ENCODE results near the gene TSPAN3.
A peak's percentile ranks its signal among the peaks of the same experiment; 100 is the strongest.

TSPAN3 gene

GRCh38 chr15:77096138-77096537, 25.2 kb upstream of the TSPAN3 start:
- Mint-ChIP-seq H3K4me3 (no peak overlapping the region), H3K4me1 (no peaks in the 10 kb centered on the region), H3K9me3 (no peaks in the 10 kb centered on the region), H3K36me3 (no peaks in the 10 kb centered on the region), H3K27ac (no peak overlapping the region)
- no peak for ATAC-seq
- DNase-seq (ENCODE audit: low spot score in 2 of 2): no peak

GRCh38 chr15:77094397-77095030, 23.6 kb upstream of the TSPAN3 start:
- Mint-ChIP-seq H3K4me1 (no peaks in the 10 kb centered on the region), H3K36me3 (no peaks in the 10 kb centered on the region), H3K9me3 (no peaks in the 10 kb centered on the region), H3K27ac (no peak overlapping the region), H3K4me3 (no peak overlapping the region)
- DNase-seq (ENCODE audit: low spot score in 2 of 2) (no peak), ATAC-seq (no peak)

- Mint-ChIP-seq H3K4me3 (no peak overlapping the region), H3K4me1 (no peaks in the 10 kb centered on the region)
These were observed 22.5 kb upstream of the TSPAN3 start for GRCh38 chr15:77093436-77093835.

GRCh38 chr15:77091097-77091496, 20.2 kb upstream of the TSPAN3 start:
- Mint-ChIP-seq H3K4me1 (no peaks in the 10 kb centered on the region), H3K36me3 (no peaks in the 10 kb centered on the region), H3K9me3 (no peaks in the 10 kb centered on the region), H3K4me3 (no peak overlapping the region), H3K27ac (no peak overlapping the region)
- no peak for ATAC-seq
- no peak for DNase-seq (ENCODE audit: low spot score in 2 of 2)

More at GRCh38 chr15:77093436-77093835, 22.5 kb upstream of the TSPAN3 start:
- no peaks in the 10 kb centered on the region for H3K36me3 Mint-ChIP-seq
- ATAC-seq (no peak), DNase-seq (ENCODE audit: low spot score in 2 of 2) (no peak)
- H3K9me3 Mint-ChIP-seq: no peaks in the 10 kb centered on the region
- no peak overlapping the region for H3K27ac Mint-ChIP-seq

GRCh38 chr15:77087213-77087612, 16.3 kb upstream of the TSPAN3 start:
- peaks cover 35% of the 10 kb centered on the region for H3K4me1 Mint-ChIP-seq
- H3K4me3 Mint-ChIP-seq: no peak overlapping the region
- peaks cover 6% of the 10 kb centered on the region for H3K36me3 Mint-ChIP-seq
- DNase-seq (ENCODE audit: low spot score in 2 of 2) (no peak), ATAC-seq (no peak)
- no peak overlapping the region for H3K27ac Mint-ChIP-seq
- no peaks in the 10 kb centered on the region for H3K9me3 Mint-ChIP-seq

- ATAC-seq (peak; percentile 76), DNase-seq (ENCODE audit: low spot score in 2 of 2) (no peak)
- no peak overlapping the region for H3K4me3 Mint-ChIP-seq
- H3K27ac Mint-ChIP-seq: peak overlapping the region; percentile 45
- H3K4me1 Mint-ChIP-seq: peaks cover 45% of the 10 kb centered on the region
- no peaks in the 10 kb centered on the region for H3K9me3 Mint-ChIP-seq
- peaks cover 6% of the 10 kb centered on the region for H3K36me3 Mint-ChIP-seq
These were observed 14.4 kb upstream of the TSPAN3 start for GRCh38 chr15:77085297-77085696.

GRCh38 chr15:77084436-77084835, 13.5 kb upstream of the TSPAN3 start:
- peaks cover 45% of the 10 kb centered on the region for H3K4me1 Mint-ChIP-seq
- DNase-seq (ENCODE audit: low spot score in 2 of 2) (no peak), ATAC-seq (no peak)
- H3K27ac Mint-ChIP-seq: no peak overlapping the region
- H3K9me3 Mint-ChIP-seq: no peaks in the 10 kb centered on the region
- no peak overlapping the region for H3K4me3 Mint-ChIP-seq
- H3K36me3 Mint-ChIP-seq: peaks cover 6% of the 10 kb centered on the region

GRCh38 chr15:77083381-77084160, 12.7 kb upstream of the TSPAN3 start:
- Mint-ChIP-seq H3K9me3 (no peaks in the 10 kb centered on the region), H3K4me1 (peaks cover 45% of the 10 kb centered on the region), H3K36me3 (peaks cover 6% of the 10 kb centered on the region), H3K4me3 (peak overlapping the region; percentile 49), H3K27ac (peak overlapping the region; percentile 80)
- peak; percentile 28 to 58 for DNase-seq (ENCODE audit: low spot score in 2 of 2)
- ATAC-seq: peak; percentile 91

GRCh38 chr15:77081971-77082370, 11.1 kb upstream of the TSPAN3 start:
- Mint-ChIP-seq H3K36me3 (peaks cover 6% of the 10 kb centered on the region), H3K27ac (peak overlapping the region; percentile 80), H3K9me3 (no peaks in the 10 kb centered on the region), H3K4me3 (peak overlapping the region; percentile 24), H3K4me1 (peaks cover 45% of the 10 kb centered on the region)
- DNase-seq (ENCODE audit: low spot score in 2 of 2): no peak
- ATAC-seq: no peak

GRCh38 chr15:77076323-77076915, 5.5 kb upstream of the TSPAN3 start:
- Mint-ChIP-seq H3K9me3 (no peaks in the 10 kb centered on the region), H3K4me1 (peaks cover 11% of the 10 kb centered on the region), H3K27ac (no peak overlapping the region), H3K4me3 (no peak overlapping the region), H3K36me3 (no peaks in the 10 kb centered on the region)
- ATAC-seq: no peak
- DNase-seq (ENCODE audit: low spot score in 2 of 2): no peak

GRCh38 chr15:77075528-77075927, 4.6 kb upstream of the TSPAN3 start:
- H3K4me1 Mint-ChIP-seq: peaks cover 13% of the 10 kb centered on the region
- DNase-seq (ENCODE audit: low spot score in 2 of 2) (no peak), ATAC-seq (no peak)
- H3K9me3 Mint-ChIP-seq: no peaks in the 10 kb centered on the region
- H3K36me3 Mint-ChIP-seq: no peaks in the 10 kb centered on the region
- no peak overlapping the region for H3K4me3 Mint-ChIP-seq
- H3K27ac Mint-ChIP-seq: no peak overlapping the region

GRCh38 chr15:77074350-77074749, 3.4 kb upstream of the TSPAN3 start:
- no peak for ATAC-seq
- H3K4me1 Mint-ChIP-seq: peaks cover 19% of the 10 kb centered on the region
- no peaks in the 10 kb centered on the region for H3K9me3 Mint-ChIP-seq
- peaks cover 6% of the 10 kb centered on the region for H3K36me3 Mint-ChIP-seq
- H3K27ac Mint-ChIP-seq: no peak overlapping the region
- H3K4me3 Mint-ChIP-seq: no peak overlapping the region
- no peak for DNase-seq (ENCODE audit: low spot score in 2 of 2)

GRCh38 chr15:77071305-77072223, 655 bp upstream of the TSPAN3 start:
- H3K36me3 Mint-ChIP-seq: peaks cover 6% of the 10 kb centered on the region
- no peaks in the 10 kb centered on the region for H3K9me3 Mint-ChIP-seq
- H3K4me1 Mint-ChIP-seq: peaks cover 37% of the 10 kb centered on the region
- H3K4me3 Mint-ChIP-seq: peak overlapping the region; percentile 69
- DNase-seq (ENCODE audit: low spot score in 2 of 2): no peak
- ATAC-seq: no peak
- H3K27ac Mint-ChIP-seq: peak overlapping the region; percentile 74

- peak overlapping the region; percentile 69 for H3K4me3 Mint-ChIP-seq
- H3K9me3 Mint-ChIP-seq: no peaks in the 10 kb centered on the region
- peaks cover 40% of the 10 kb centered on the region for H3K4me1 Mint-ChIP-seq
- DNase-seq (ENCODE audit: low spot score in 2 of 2) (no peak), ATAC-seq (no peak)
- peak overlapping the region; percentile 55 for H3K27ac Mint-ChIP-seq
- H3K36me3 Mint-ChIP-seq: peaks cover 6% of the 10 kb centered on the region
These were observed 772 bp downstream of the TSPAN3 start for GRCh38 chr15:77070180-77070494.

- ATAC-seq (no peak), DNase-seq (ENCODE audit: low spot score in 2 of 2) (no peak)
- Mint-ChIP-seq H3K4me1 (peaks cover 45% of the 10 kb centered on the region), H3K36me3 (peaks cover 6% of the 10 kb centered on the region), H3K27ac (peak overlapping the region; percentile 55), H3K4me3 (peak overlapping the region; percentile 69), H3K9me3 (no peaks in the 10 kb centered on the region)
These were observed 1.3 kb downstream of the TSPAN3 start for GRCh38 chr15:77069521-77070121.

All from stimulated activated effector memory CD8-positive, alpha-beta T cell treated with anti-CD3 and anti-CD28 coated beads, Interleukin-12 subunit alpha, Interleukin-12 subunit beta, amount 100 ng/mL, for 72 hours (primary cell).